AG08396 (cell line): ENCODE measurements around the gene IRX4.

Experiments
- DNase-seq: peaks from one replicate; pipeline ENCODE4 v3.0.0; 2012; ENCODE audit warnings: low spot score, mixed read lengths

IRX4 gene

DNA sequence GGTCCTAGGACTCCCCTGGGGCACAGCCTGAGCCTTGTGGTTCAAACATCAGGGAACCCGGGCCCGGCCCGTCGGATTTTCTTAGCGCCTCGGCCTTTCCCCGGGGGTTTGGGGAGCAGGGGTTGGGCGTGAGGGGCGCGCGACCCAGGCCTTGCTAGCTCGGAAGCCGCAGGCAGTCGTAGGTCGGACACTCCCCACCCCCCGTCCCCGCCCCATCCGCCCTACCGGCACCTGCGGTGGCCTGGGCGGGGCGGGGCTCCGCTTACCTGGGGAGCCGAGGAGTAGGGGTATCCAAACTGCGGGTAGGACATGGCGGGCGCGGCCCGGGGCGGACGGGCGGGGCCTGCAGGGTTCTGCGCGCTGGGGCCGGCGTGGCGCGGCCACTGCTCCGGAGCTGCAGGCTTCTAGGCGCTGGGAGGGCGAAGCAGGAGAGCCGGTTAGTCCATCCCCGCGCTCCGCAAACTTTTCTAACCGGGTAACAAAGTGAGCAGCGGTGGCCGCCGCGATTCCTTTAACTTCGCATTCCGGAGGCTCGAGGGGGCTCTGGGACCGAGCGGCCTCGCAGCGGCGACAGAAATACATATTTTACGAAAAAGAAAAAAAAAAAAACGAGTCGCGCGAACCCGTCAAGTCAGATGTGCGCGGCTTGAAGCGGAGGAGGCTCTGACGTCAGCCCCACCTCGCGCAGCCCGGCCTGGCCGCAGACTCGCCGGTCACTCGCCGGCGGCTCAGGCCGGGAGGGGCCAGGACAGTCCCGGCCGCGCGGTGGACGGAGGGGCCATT is at the start of gene IRX4:
Gene IRX4, minus strand, starts transcription at position 589 of the 783 bp plus-strand sequence. Its CDS starts 278 bp downstream, at position 311.
- peak; percentile 73 for DNase-seq

DNA sequence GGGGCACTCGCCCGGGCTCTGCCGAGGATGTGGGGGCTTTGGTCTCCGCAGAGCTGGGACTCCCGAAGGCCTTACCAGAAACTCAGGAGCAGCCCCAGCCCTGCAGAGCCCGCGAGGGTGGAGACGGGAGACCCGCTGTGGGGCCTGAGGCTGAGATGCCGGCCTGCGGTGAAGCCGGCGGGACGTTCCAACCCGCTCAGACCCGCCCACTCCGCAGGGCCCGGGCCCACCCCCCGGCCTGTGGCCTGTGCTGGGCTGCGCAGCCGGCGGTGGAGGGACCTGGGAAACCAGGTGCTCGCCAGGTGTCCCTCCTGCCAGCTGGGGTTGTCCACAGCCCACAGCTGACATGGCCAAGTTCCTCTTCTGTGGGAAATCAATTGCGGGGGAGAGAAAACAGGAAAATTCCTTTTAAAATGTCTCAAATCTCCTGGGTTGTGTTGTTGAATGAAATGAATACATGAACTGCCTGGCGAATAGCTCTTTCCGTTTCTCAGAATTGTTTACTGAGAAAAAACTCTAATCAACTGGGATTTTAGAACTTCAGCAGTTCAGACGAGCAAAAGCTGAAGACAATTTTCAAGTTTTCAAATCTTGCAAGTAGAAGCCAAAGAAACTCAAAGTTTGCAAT is 49.0 kb upstream of the IRX4 start:
- DNase-seq: no peak

DNA sequence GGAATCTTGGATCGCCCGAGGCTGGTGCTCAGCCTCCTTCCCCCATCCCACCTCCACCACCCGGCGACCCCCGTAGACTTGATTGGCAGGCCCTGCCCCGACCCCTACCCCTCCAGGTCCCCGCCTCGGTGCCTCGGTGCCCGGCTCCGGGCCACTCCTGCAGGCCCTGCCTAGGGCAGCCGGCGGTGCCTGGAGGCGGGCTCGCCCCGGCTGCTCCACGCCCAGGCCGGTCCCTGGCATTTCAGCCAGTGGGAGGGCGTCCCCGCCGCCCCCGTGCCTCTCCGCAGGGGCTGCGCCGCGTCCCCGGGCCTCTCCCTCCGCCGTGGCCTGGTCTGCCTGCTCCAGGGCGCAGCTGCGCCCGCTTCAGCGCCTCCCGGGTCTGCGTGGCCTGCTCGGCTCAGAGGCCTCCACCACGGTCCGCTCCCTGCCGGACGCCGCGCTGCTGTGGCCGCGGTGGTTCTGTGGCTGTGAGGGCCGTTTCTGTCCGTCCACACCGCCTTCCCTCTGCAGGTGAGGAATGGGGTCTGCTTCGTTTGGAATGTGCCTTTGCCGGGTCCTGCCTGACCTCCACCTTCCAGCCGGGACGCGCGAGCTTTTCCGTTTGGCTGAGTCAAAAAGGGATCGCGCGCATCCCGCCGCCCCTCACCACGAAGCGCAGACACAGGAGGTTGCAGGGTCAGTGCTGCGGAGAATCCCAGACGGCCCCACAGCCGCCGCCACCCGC is 48.3 kb upstream of the IRX4 start:
- DNase-seq: peak; percentile 42

DNA sequence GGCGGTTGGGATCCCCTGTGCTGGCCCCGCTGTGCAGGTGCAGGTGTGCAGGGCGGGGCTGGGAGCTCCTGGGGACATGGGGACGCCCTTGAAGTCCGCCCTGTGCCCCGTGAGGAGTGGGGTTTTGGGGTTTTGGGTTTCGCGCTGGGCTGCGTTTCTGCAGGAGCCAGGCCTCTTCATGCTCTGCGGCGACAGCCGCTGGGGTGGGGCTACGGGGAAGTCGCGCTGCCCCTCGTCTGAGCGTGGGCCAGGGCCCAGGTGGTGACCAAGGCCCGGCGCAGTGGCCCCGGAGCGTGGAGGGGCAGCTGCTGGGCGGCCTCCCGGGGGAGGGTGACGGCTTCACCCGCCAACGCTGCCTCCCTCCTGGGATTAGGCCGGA is 47.8 kb upstream of the IRX4 start:
- DNase-seq: no peak

DNA sequence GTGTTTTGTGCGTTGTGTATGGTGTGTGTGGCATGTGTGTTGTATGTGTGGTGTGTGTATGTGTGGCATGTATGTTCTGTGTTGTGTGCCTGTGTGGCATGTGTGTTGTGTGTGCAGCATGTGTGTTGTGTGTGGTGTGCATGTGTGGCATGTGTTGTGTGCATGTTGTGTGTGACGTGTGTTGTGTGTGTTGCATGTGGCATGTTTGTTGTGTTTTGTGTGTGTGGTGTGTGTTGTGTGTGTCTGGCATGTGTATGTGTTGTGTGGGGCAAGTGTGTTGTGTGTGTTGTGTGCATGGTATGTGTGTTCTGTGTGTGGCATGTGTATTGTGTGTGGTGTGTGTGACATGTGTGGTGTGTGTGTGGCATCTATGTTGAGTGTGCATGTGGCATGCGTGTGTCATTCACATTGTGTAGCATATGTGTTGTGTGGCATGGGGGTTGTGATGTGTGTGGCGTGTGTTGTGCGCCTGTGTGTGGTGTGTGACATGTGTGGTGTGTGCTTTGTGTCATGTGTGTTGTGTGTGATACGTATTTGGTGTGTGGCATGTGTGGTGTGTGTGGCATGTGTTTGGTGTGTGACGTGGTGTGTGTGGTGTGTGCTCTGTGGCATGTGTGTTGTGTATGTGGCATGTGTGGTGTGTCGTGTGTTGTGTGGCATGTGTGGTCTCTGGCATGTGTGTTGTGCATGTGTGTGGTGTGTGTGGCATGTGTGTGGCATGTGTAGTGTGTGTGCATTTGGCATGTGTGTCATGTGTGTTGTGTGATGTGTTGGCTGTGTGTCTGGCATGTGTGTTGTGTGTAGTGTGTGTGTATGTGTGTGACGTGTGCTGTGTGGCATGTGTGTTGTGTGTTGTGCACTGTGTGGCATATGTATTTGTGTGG is 46.6 kb upstream of the IRX4 start:
- no peak for DNase-seq

DNA sequence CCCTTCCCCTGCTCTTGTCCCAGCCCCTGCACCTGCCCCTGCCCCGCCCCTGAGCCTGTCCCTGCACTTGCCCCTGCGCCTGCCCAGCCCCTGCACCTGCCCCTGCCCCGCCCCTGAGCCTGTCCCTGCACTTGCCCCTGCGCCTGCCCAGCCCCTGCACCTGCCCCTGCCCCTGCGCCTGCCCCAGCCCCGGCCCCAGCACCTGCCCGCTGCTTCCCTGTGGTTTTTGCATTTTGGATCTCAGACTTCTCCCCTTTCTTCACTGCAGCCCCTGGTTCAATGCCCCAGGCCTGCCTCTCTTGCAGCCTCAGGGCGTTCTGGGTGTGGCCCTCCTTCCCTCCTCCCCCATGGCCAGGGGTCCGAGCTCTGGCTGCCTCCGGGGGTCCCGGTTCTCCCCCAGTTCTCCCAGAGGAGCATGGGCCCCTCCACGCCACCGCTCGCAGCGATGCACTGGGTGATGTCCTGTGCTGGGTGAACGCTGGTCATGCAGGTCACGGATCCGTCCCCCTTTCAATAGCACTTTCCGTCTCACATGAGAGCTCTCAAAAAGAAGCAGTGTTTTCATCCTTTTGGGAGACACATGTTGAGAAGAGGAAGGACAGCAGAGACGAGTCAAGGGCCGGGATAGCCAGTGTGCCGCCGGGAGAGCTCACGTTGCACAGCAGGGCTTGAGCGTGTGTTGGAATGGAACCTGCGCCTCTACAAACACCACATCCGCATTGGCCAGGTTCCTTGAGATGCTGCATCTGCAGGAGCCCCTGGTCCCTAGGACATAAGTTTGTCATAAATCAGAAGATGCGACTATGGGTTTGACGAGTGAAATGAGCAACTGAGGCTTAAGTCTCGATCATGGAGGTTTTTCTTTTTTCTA is 44.0 kb upstream of the IRX4 start:
- DNase-seq: no peak

DNA sequence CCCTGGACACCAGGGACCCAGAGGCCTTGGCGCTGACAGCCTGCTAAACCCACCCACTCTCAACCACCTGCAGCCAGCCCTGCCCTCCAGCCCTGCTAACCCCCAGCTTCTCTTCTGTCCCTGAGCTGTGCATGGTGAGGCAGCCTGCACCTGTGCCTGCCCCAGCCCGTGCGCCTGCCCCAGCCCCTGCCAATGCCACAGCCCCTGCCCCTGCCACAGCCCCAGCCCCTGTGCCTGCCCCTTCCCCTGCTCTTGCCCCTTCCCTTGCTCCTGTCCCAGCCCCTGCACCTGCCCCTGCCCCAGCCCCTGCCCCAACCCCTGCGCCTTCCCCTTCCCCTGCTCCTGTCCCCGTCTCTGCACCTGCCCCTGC is 43.3 kb upstream of the IRX4 start:
- no peak for DNase-seq

DNA sequence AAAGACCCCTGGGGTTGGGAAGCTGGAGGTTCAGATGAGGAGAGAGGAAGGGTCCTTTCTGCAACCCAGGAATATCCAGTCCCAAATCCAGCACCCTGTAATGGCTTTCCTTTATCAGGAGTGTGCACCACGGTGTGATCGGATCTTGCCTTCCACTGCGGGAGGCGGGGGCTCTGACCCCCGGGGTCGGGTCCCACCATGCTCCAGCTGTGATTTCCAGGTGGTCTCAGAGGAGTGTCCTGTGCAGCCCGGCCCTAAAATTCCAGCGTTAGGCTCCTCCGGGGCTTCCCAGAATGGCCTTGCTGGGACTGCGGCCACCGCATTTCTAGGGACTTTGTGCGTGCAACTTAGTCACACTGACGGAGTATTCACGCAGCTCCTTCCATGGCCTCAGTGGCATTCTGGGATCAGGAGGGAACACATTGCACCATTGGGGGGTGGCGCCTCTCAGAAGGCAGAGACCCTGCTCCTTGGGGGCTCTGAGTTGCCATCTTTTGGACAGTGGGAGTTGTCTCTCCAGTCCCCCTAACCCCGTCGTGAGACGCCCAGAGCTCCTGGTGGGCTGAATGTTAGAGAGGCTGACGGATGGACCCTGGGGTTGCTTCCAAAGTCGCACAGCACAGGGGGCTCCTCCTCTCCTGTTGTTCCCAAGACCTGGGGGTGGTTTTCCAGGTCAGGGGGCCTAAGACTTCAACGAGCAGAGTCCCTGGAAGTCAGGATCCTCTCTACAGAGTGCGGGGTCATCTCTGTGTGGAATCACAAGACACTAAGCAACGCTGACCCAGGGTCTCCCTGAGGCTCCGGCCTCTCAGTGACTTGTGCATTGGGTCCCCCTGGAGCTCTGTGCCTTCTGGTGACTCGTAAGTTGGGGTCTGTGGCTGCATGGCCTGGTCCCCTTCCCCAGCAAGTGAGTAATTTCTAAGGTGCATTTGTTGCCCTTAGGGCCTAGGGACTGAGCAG is 42.7 kb upstream of the IRX4 start:
- no peak for DNase-seq

DNA sequence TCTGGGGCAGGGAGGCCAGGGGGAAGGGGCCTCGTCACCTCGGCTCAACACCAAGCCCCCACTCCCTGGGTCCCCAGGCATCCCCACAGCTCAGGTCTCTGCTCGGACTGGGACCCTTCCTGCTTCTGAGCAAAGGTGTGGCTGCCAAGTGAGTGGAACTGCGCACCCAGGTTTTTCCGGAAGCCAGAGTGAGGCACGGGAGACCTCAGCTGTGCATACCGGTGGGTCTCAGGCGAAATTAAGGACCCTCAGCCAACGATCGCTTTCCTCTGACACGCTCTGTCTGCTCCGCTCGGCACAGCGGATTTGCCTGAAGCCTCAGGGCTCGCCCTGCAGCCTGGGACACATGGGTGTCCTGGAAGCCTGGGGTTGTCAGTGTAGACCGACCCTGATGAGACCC is 41.0 kb upstream of the IRX4 start:
- DNase-seq: no peak

DNA sequence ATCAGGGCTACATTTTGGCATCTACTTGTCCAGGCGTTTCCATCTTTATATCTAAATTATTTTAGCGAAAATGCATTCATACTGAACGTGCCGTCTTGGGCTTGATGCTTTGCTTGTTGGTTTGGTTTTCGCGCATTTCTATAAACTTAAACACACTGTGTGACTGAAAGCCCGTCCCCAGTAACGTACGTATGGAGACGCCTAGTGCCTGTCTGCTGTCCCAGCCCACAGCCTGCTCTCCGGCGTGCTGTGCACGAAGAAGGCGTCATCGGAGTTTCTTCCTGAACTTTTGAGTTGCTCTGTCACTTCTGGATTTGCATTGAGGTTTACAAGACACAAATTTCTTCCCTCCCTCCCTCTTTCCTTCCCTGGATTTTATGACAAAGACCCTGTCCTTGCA is 40.6 kb upstream of the IRX4 start:
- no peak for DNase-seq

DNA sequence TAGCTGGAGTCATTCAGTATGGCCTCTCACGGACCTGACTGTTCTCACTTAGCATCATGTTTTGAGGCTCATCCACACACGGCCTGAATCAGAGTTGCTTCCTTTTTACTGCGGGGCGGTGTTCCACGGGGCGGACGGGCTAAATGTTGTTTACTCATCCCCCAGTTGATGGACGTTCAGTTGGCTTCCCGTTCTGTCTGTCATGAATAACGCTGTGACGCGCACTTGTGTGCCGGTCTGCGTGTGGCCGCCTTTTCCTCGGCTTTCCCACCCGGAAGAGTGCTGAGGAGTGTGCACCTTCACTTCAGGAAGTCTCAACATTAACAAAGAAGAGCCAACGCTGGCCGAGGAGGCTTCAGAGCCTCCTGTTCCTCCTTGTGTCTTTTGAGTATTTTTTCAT is 39.0 kb upstream of the IRX4 start:
- DNase-seq: no peak

DNA sequence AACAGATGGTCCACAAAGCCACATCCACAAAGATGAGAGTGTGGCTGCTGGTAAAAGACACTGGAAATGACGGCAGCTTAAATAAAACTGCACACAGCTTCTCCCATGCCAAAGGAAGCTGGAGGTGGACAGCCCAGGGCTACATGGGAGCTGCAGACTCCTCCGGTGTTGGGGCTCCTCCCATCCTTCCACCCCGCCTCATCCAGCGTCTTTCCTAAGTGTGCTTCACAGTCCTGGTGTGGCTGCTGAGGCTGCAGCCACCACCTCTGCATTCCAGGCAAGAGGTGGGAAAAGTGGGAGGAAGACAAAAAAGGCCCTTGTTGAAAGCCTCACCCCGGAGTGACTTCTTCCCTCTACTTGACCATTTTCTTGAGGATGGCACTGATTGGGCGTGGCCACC is 37.0 kb upstream of the IRX4 start:
- DNase-seq: no peak

DNA sequence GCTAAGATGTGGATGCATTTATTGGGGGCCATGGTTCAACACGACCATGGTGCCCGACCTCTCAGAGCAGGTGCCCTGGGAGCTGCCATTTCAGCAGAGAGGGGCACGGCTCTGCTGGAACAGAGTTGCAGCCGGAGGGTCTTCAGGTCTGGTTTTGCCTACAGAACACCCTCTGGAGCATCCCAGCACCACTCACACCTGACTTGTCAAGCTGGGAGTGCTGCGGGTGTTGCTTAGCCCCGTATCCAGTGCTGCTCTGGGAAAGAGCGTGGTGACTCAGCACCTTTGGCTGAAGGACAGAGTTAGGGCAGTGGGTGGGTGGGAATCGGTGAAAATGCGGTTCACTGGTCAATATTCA is 36.5 kb upstream of the IRX4 start:
- no peak for DNase-seq

DNA sequence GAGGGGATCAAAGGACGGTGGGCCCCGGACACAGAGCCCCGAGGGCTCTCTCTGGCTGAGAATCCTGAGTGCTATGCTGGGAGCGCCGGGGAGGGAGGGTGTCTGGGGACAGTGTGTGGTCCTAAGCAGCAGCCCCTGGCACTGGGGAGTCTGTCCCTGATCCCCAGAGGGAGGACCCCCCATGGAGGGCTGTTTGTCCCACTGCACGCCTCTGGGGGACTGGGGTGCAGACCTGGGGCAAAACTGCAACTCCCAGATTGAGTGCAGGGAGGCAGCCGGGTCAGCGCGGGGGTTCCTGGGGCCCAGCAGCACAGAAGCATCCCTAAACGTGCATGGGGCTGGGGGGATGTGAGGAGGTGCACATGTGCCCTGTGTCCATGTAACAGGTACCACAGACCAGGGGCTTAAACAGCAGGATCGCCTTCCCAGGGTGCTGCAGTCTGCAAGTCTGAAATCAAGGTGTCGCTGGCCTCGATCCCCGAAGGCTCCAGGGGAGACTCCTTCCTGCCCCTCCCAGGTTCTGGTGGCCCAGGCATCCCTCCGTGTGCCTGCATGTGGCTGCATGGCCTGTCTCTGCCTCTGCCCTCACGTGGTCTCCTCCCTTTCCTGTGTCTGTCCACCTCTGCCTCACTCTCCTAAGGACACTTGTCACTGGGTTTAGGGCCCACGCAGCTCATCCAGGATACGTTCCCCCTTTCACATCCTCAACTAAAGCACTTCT is 35.9 kb upstream of the IRX4 start:
- no peak for DNase-seq

DNA sequence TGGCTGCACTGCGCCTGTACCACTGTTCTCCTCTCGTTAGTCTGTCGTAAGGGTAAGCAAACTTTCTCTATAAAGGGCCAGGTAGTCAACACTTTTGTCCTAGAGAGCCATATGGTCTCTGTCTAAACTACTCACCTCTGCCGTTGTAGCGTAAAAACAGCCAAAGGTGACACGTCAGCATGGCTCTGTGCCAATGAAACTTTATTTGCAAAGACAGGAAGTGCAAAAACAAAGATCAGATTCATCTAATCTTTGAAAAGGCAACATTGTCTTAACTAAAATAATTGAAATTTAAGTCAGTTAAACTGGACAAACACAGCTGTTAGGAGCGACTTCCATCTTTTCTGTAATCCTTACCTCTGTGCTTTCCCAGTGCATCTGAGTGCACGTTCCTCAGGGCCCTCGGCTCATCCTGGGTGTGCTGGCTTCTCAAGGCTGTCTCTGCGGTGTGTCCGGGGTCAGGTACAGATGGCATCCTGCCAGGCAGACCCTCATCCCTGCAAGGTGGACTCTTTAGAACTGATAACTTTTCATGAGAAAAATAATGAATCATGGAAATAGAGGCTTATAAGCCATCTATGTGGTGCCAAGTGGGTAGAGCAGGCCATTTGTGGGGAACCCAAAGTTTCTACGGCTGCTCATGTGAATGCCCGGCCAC is 35.2 kb upstream of the IRX4 start:
- no peak for DNase-seq

DNA sequence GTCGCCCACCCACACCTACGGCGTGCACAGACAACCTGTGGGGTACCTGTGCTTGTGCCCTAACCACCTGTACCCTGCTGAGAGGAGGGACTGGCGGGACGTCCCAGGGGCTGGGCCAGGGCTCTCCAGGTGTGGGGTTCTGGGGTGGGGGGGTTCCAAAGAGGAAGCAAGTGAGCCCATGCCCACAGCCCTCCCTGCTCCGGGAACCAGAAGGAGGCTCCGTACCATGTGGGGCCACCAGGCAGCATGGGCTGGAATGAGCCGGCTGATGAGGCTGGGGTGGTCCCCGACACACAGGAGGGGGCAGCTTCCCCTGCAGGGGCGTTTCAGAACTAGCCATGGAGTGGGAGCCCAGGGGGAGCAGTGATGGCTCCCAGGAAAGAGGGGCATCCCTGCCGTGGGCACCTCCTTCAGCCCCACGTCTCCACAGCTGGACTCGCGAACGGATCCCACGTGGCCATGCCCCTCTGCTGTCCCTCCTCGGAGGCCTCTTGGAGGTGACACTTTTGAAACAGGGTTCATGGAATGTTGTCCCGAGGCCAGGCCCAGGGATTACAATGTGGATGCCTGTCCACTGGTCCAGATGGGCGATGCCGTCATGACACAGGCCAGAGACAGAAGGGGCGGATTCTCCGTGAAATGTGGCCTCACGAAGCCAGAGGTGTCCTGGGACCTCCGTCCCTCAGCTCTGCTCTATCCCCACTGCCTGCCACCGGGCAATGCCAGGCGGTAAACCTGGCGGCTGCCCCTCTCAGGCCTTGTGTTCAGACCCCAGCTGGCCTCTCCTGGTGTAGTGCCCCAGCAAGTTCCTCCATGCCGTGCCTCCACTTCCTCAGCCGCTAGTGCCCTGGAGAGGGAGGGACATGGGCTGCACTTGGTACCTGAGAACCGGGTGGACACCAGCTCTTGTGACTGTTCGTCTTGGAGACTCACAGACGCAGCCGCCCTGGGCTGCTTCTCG is 33.6 kb upstream of the IRX4 start:
- no peak for DNase-seq

DNA sequence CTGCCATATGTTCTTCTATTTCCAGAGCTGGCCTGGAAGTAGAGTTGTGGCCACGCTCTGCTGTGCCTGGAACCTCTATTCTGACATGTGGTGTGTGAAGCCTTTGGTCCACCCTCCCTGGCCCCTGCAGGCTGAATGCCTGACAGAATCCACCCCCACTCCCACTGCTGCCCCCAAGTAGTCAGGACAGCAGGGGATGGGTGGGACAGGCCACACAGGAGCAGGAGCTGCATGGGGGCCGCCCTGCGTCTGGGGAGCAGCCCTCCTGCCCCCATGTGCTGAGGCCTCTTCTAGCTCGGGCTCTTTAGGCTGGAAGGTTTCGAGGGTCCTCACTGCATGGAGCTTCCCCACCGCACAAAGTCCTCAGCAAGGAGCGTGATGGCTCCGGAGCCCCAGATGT is 32.6 kb upstream of the IRX4 start:
- no peak for DNase-seq

DNA sequence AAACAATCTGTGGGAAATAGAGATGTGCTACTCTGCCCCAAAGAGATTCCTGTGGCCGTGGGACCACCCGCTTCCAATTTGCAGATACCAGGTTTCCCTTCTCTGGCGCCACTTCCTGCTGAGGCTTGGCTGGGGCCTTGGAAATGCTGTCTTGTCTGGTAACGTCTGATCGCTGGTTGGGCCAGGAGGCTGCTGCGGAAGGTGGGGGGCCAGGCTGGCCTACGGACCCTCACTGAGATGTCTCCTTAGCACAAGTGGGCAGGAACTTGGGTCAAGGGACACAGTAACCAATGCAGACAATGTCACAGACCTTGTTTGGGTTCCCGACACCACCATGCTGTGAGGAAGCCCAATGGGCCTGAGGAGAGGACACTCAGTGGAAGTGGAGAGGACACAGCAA is 31.7 kb upstream of the IRX4 start:
- DNase-seq: no peak
